ENCODE results near the gene TENT4A. TPM values are rescaled to one million over a fixed set of nuclear protein-coding genes. Genes with fewer than 3 reads are reported as not detected.

TENT4A gene
- total RNA-seq, 1 experiment from 2014 or later: 39.3 TPM

DNA sequence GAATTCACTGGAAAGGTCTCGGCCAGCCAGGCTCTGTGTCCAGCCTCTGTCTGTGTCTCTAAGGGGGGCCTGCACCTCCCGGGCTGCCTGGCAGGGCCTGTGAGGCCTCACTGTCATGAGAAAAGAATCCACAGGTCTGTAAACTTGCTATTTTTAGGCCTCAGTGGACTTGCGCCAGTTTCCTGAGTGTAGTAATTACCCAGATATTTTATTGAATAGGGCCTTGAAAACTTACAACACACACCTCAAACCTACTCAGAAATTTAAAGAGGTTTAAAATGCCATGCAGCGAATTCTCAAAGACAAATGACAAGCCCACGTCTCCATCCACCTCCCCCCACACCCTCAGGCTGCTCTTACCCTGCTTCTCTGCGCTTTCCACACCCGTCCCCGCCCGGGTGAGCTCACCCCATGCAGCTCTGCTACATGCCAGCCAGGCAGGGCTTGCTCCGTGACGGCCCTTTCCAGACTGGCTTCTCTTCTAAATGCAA is 8.8 kb upstream of the TENT4A start:
- BruUV-seq (replicated peaks): no TSS peak
- H2AFZ ChIP-seq (ENCODE audit: low read length): peak overlapping the region; percentile 79
- H3K4me2 ChIP-seq (ENCODE audit: low read length): peak overlapping the region; percentile 66
- H3K4me3 ChIP-seq (ENCODE audit: low read length): peak overlapping the region; percentile 11; the same call in 1 of the 2 replicates
- ATAC-seq (peak; percentile 93), DNase-seq (peak; percentile 95)
- H3K79me2 ChIP-seq (ENCODE audit: low read length): no peaks in the 10 kb centered on the region
- H3K4me1 ChIP-seq (ENCODE audit: insufficient read depth, low read length): peaks cover 43% of the 10 kb centered on the region
- POLR2A ChIA-PET (ENCODE audit: unreplicated experiment): no interaction called here
- TF ChIP-seq EZH2 (IDR thresholded peaks at IDR 0.05; ENCODE audit: low read length, unreplicated experiment) (no peak), EZH2phosphoT487 (IDR thresholded peaks at IDR 0.05; ENCODE audit: borderline replicate concordance, low read length) (no peak)
- TF ChIP-seq, protein P1, sequence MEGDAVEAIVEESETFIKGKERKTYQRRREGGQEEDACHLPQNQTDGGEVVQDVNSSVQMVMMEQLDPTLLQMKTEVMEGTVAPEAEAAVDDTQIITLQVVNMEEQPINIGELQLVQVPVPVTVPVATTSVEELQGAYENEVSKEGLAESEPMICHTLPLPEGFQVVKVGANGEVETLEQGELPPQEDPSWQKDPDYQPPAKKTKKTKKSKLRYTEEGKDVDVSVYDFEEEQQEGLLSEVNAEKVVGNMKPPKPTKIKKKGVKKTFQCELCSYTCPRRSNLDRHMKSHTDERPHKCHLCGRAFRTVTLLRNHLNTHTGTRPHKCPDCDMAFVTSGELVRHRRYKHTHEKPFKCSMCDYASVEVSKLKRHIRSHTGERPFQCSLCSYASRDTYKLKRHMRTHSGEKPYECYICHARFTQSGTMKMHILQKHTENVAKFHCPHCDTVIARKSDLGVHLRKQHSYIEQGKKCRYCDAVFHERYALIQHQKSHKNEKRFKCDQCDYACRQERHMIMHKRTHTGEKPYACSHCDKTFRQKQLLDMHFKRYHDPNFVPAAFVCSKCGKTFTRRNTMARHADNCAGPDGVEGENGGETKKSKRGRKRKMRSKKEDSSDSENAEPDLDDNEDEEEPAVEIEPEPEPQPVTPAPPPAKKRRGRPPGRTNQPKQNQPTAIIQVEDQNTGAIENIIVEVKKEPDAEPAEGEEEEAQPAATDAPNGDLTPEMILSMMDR (conservative IDR thresholded peaks at IDR 0.05; ENCODE audit: low read depth, low read length): no peak
- no peaks in the 10 kb centered on the region for H3K9me2 ChIP-seq (replicated peaks; ENCODE audit: low read length)
- CTCF ChIA-PET: no interaction called here
- H3K27ac ChIP-seq (ENCODE audit: low read length): peak overlapping the region; percentile 77
- H3K27me3 ChIP-seq (ENCODE audit: low read length): no peaks in the 10 kb centered on the region
- H3K9me3 ChIP-seq (ENCODE audit: low read length): no peaks in the 10 kb centered on the region
- no peaks in the 10 kb centered on the region for H4K20me1 ChIP-seq (ENCODE audit: low read length)
- no peaks in the 10 kb centered on the region for H3K36me3 ChIP-seq (ENCODE audit: low read depth, low read length)
- H3F3A ChIP-seq (ENCODE audit: low read length, unreplicated experiment): no peaks in the 10 kb centered on the region
- peak overlapping the region; percentile 49 for H3K9ac ChIP-seq (ENCODE audit: low read length)
- intact Hi-C loops (cut with micrococcal nuclease): loop anchor here (2.0 kb wide), 1 partner anchor 72 kb away; the partner anchor contains the start of genes NSUN2 and SRD5A1

DNA sequence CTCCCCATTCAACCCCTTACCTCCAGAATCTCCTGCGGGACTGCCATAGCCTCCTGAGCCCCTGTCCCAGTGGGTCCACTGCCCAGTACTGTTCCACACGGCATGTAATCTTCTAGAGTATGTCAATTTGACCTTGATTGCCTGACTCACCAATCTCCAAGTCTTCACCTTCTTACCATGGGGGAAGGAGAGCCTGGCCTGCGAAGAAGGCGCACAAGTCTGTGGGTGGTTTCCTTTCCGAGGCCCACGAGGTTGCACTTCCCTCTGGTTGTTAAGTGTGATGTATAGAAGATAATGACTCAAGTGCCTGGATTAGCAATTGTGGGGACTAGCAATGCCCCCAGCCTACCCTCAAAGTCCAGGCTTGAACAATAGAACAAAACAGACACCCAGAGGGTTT is 8.1 kb upstream of the TENT4A start:
- peak overlapping the region; percentile 77 for H3K27ac ChIP-seq (ENCODE audit: low read length)
- H3K79me2 ChIP-seq (ENCODE audit: low read length): no peaks in the 10 kb centered on the region
- POLR2A ChIA-PET (ENCODE audit: unreplicated experiment): no interaction called here
- peak overlapping the region; percentile 66 for H3K4me2 ChIP-seq (ENCODE audit: low read length)
- no peaks in the 10 kb centered on the region for H4K20me1 ChIP-seq (ENCODE audit: low read length)
- TF ChIP-seq EZH2 (IDR thresholded peaks at IDR 0.05; ENCODE audit: low read length, unreplicated experiment): no peak
- TF ChIP-seq, protein P1 (conservative IDR thresholded peaks at IDR 0.05; ENCODE audit: low read depth, low read length): no peak
- TF ChIP-seq EZH2phosphoT487 (IDR thresholded peaks at IDR 0.05; ENCODE audit: borderline replicate concordance, low read length): no peak
- no peak; the same call in 1 of the 2 replicates for ATAC-seq
- H2AFZ ChIP-seq (ENCODE audit: low read length): peak overlapping the region; percentile 79
- no peak for DNase-seq
- intact Hi-C loops (cut with micrococcal nuclease): loop anchor here (2.0 kb wide), 1 partner anchor 72 kb away; the partner anchor contains the start of genes NSUN2 and SRD5A1
- H3K9me3 ChIP-seq (ENCODE audit: low read length): no peaks in the 10 kb centered on the region
- no peaks in the 10 kb centered on the region for H3K36me3 ChIP-seq (ENCODE audit: low read depth, low read length)
- CTCF ChIA-PET: no interaction called here
- H3K27me3 ChIP-seq (ENCODE audit: low read length): no peaks in the 10 kb centered on the region
- H3K9ac ChIP-seq (ENCODE audit: low read length): peak overlapping the region; percentile 49
- H3K4me1 ChIP-seq (ENCODE audit: insufficient read depth, low read length): peaks cover 40% of the 10 kb centered on the region
- H3K9me2 ChIP-seq (replicated peaks; ENCODE audit: low read length): no peaks in the 10 kb centered on the region
- peak overlapping the region; percentile 11; the same call in 1 of the 2 replicates for H3K4me3 ChIP-seq (ENCODE audit: low read length)
- no peaks in the 10 kb centered on the region for H3F3A ChIP-seq (ENCODE audit: low read length, unreplicated experiment)
- BruUV-seq (replicated peaks): no TSS peak

DNA sequence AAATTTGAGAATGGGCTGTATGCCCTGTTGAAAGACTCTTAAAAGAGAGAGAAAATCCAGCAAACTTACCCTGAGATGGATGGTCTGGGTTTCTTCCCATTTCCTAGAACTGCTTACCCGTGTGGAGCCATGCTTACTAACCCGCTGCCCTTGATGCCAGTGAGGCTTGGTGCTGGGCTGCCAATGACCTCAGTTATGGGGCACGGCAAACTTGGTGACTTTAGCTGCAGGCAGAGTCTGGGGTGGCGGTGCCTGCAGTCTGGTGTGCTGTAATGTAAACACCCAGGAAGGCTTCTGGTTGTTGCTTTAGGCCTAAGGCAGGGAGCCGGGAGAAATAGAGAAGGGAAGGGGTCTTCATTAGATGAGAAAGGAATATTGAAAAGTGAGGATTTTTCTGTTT is 7.3 kb upstream of the TENT4A start:
- ChIA-PET POLR2A (ENCODE audit: unreplicated experiment) (no interaction called here), CTCF (no interaction called here)
- no peaks in the 10 kb centered on the region for H3K36me3 ChIP-seq (ENCODE audit: low read depth, low read length)
- H3K4me1 ChIP-seq (ENCODE audit: insufficient read depth, low read length): peaks cover 32% of the 10 kb centered on the region
- H3K9me3 ChIP-seq (ENCODE audit: low read length): no peaks in the 10 kb centered on the region
- no peaks in the 10 kb centered on the region for H3F3A ChIP-seq (ENCODE audit: low read length, unreplicated experiment)
- no peak overlapping the region for H3K4me2 ChIP-seq (ENCODE audit: low read length)
- no peak for TF ChIP-seq EZH2 (IDR thresholded peaks at IDR 0.05; ENCODE audit: low read length, unreplicated experiment)
- no peak for TF ChIP-seq EZH2phosphoT487 (IDR thresholded peaks at IDR 0.05; ENCODE audit: borderline replicate concordance, low read length)
- TF ChIP-seq, protein P1 (conservative IDR thresholded peaks at IDR 0.05; ENCODE audit: low read depth, low read length): no peak
- no peaks in the 10 kb centered on the region for H3K79me2 ChIP-seq (ENCODE audit: low read length)
- H3K9me2 ChIP-seq (replicated peaks; ENCODE audit: low read length): no peaks in the 10 kb centered on the region
- no peak overlapping the region for H3K27ac ChIP-seq (ENCODE audit: low read length)
- H3K9ac ChIP-seq (ENCODE audit: low read length): no peak overlapping the region
- DNase-seq: no peak
- BruUV-seq (replicated peaks): no TSS peak
- no peaks in the 10 kb centered on the region for H3K27me3 ChIP-seq (ENCODE audit: low read length)
- no peak for ATAC-seq
- intact Hi-C loops (cut with micrococcal nuclease): loop anchor here (2.0 kb wide), 1 partner anchor 73 kb away; the partner anchor contains the start of genes NSUN2 and SRD5A1
- no peak overlapping the region for H2AFZ ChIP-seq (ENCODE audit: low read length)
- H3K4me3 ChIP-seq (ENCODE audit: low read length): no peak overlapping the region
- no peaks in the 10 kb centered on the region for H4K20me1 ChIP-seq (ENCODE audit: low read length)

Measured in PC-3 (cell line).